T-helper 2 cell treated with Interferon-gamma antibody and Interleukin-4, amounts not matched to agents 5 μg/mL and 100 μg/mL, for 36 hours (primary cell): ENCODE data around the gene ZNF296.

Experiments used
- DNase-seq: peaks from one replicate; pipeline ENCODE4 v3.0.0; 2021; ENCODE audit warnings: low spot score
- H3K27ac Mint-ChIP-seq: one replicate; pipeline ENCODE4 v1.8.0; 2021; ENCODE audit warnings: mild to moderate bottlenecking, mixed read lengths
- H3K27me3 Mint-ChIP-seq: one replicate; pipeline ENCODE4 v1.8.0; 2021; ENCODE audit warnings: low read depth, mixed read lengths
- H3K36me3 Mint-ChIP-seq: one replicate; pipeline ENCODE4 v1.8.0; 2021; ENCODE audit warnings: low read depth, mixed read lengths
- H3K4me1 Mint-ChIP-seq: one replicate; pipeline ENCODE4 v1.8.0; 2021; ENCODE audit warnings: low read depth, mixed read lengths
- H3K4me3 Mint-ChIP-seq: one replicate; pipeline ENCODE4 v1.8.0; 2022; ENCODE audit warnings: mild to moderate bottlenecking, moderate library complexity, mixed read lengths
- H3K9me3 Mint-ChIP-seq: one replicate; pipeline ENCODE4 v1.8.0; 2021; ENCODE audit warnings: mixed read lengths

The ZNF296 gene

GRCh38 chr19:45086480-45086879, 10.2 kb upstream of the ZNF296 start:
- Mint-ChIP-seq H3K27ac (peak overlapping the region; percentile 49), H3K4me1 (peaks cover 20% of the 10 kb centered on the region), H3K4me3 (no peak overlapping the region), H3K36me3 (peaks cover 41% of the 10 kb centered on the region), H3K9me3 (no peaks in the 10 kb centered on the region), H3K27me3 (no peaks in the 10 kb centered on the region)
- no peak for DNase-seq

GRCh38 chr19:45082170-45082569, 5.9 kb upstream of the ZNF296 start:
- peaks cover 21% of the 10 kb centered on the region for H3K4me1 Mint-ChIP-seq
- no peak overlapping the region for H3K27ac Mint-ChIP-seq
- H3K4me3 Mint-ChIP-seq: peak overlapping the region; percentile 4

GRCh38 chr19:45079911-45080370, 3.7 kb upstream of the ZNF296 start:
- DNase-seq: no peak
- H3K9me3 Mint-ChIP-seq: no peaks in the 10 kb centered on the region
- H3K27ac Mint-ChIP-seq: peak overlapping the region; percentile 86
- H3K4me1 Mint-ChIP-seq: peaks cover 30% of the 10 kb centered on the region
- H3K36me3 Mint-ChIP-seq: peaks cover 17% of the 10 kb centered on the region
- no peaks in the 10 kb centered on the region for H3K27me3 Mint-ChIP-seq
- H3K4me3 Mint-ChIP-seq: peak overlapping the region; percentile 99

More at GRCh38 chr19:45082170-45082569, 5.9 kb upstream of the ZNF296 start:
- H3K27me3 Mint-ChIP-seq: no peaks in the 10 kb centered on the region
- no peaks in the 10 kb centered on the region for H3K9me3 Mint-ChIP-seq
- no peak for DNase-seq
- H3K36me3 Mint-ChIP-seq: peaks cover 25% of the 10 kb centered on the region

GRCh38 chr19:45079063-45079910, 3.0 kb upstream of the ZNF296 start, which contains the start of gene GEMIN7:
Gene GEMIN7, plus strand, starts transcription at chr19:45079260. Its CDS starts 10,855 bp downstream, at chr19:45090115.
- Mint-ChIP-seq H3K9me3 (no peaks in the 10 kb centered on the region), H3K27ac (peak within 1 kb of the TSS; percentile 86), H3K4me3 (peak within 1 kb of the TSS; percentile 99), H3K36me3 (peaks cover 17% of the 10 kb centered on the region), H3K4me1 (peaks cover 34% of the 10 kb centered on the region), H3K27me3 (no peaks in the 10 kb centered on the region)
- peak; percentile 82 for DNase-seq

GRCh38 chr19:45078390-45079062, 2.2 kb upstream of the ZNF296 start:
- Mint-ChIP-seq H3K36me3 (peaks cover 17% of the 10 kb centered on the region), H3K4me1 (peaks cover 34% of the 10 kb centered on the region), H3K27ac (peak overlapping the region; percentile 60), H3K4me3 (peak overlapping the region; percentile 99), H3K27me3 (no peaks in the 10 kb centered on the region), H3K9me3 (no peaks in the 10 kb centered on the region)
- DNase-seq: no peak

- peaks cover 13% of the 10 kb centered on the region for H3K36me3 Mint-ChIP-seq
- peak overlapping the region; percentile 73 for H3K27ac Mint-ChIP-seq
- no peak for DNase-seq
- peak overlapping the region; percentile 84 for H3K4me3 Mint-ChIP-seq
- peaks cover 31% of the 10 kb centered on the region for H3K4me1 Mint-ChIP-seq
- no peaks in the 10 kb centered on the region for H3K27me3 Mint-ChIP-seq
- no peaks in the 10 kb centered on the region for H3K9me3 Mint-ChIP-seq
Measured at GRCh38 chr19:45076851-45077730, 813 bp upstream of the ZNF296 start.

GRCh38 chr19:45075301-45076028, 813 bp downstream of the ZNF296 start:
- no peaks in the 10 kb centered on the region for H3K27me3 Mint-ChIP-seq
- H3K4me1 Mint-ChIP-seq: peaks cover 26% of the 10 kb centered on the region
- peak overlapping the region; percentile 84 for H3K4me3 Mint-ChIP-seq
- peak; percentile 43 for DNase-seq
- H3K27ac Mint-ChIP-seq: peak overlapping the region; percentile 75
- peaks cover 13% of the 10 kb centered on the region for H3K36me3 Mint-ChIP-seq
- no peaks in the 10 kb centered on the region for H3K9me3 Mint-ChIP-seq

- no peak for DNase-seq
- H3K36me3 Mint-ChIP-seq: peaks cover 19% of the 10 kb centered on the region
- peak overlapping the region; percentile 54 for H3K4me3 Mint-ChIP-seq
- peak overlapping the region; percentile 75 for H3K27ac Mint-ChIP-seq
- no peaks in the 10 kb centered on the region for H3K9me3 Mint-ChIP-seq
- H3K4me1 Mint-ChIP-seq: peaks cover 21% of the 10 kb centered on the region
- H3K27me3 Mint-ChIP-seq: no peaks in the 10 kb centered on the region
Measured at GRCh38 chr19:45074744-45075300, 1.5 kb downstream of the ZNF296 start.

- H3K27me3 Mint-ChIP-seq: no peaks in the 10 kb centered on the region
- H3K4me3 Mint-ChIP-seq: no peak overlapping the region
- H3K4me1 Mint-ChIP-seq: peaks cover 13% of the 10 kb centered on the region
- peaks cover 23% of the 10 kb centered on the region for H3K36me3 Mint-ChIP-seq
- DNase-seq: no peak
- no peaks in the 10 kb centered on the region for H3K9me3 Mint-ChIP-seq
- H3K27ac Mint-ChIP-seq: no peak overlapping the region
Measured at GRCh38 chr19:45071969-45072790, 4.1 kb downstream of the ZNF296 start.

GRCh38 chr19:45071545-45071938, 4.7 kb downstream of the ZNF296 start:
- Mint-ChIP-seq H3K4me3 (no peak overlapping the region), H3K27me3 (no peaks in the 10 kb centered on the region), H3K4me1 (peaks cover 6% of the 10 kb centered on the region), H3K36me3 (peaks cover 23% of the 10 kb centered on the region), H3K9me3 (no peaks in the 10 kb centered on the region), H3K27ac (no peak overlapping the region)
- no peak for DNase-seq

GRCh38 chr19:45070861-45071544, 5.3 kb downstream of the ZNF296 start:
- Mint-ChIP-seq H3K27me3 (no peaks in the 10 kb centered on the region), H3K9me3 (no peaks in the 10 kb centered on the region), H3K36me3 (peaks cover 23% of the 10 kb centered on the region), H3K4me1 (peaks cover 5% of the 10 kb centered on the region), H3K27ac (no peak overlapping the region), H3K4me3 (no peak overlapping the region)
- no peak for DNase-seq

- no peak overlapping the region for H3K4me3 Mint-ChIP-seq
- peaks cover 5% of the 10 kb centered on the region for H3K4me1 Mint-ChIP-seq
- H3K27ac Mint-ChIP-seq: no peak overlapping the region
- H3K27me3 Mint-ChIP-seq: no peaks in the 10 kb centered on the region
- DNase-seq: no peak
- H3K9me3 Mint-ChIP-seq: no peaks in the 10 kb centered on the region
- peaks cover 27% of the 10 kb centered on the region for H3K36me3 Mint-ChIP-seq
Measured at GRCh38 chr19:45070214-45070613, 6.1 kb downstream of the ZNF296 start.
